K562 (cell line): ENCODE results near the gene BBLN. TPM values are rescaled to one million over a fixed set of nuclear protein-coding genes. Genes with fewer than 3 reads are reported as not detected.
A peak's percentile ranks its signal among the peaks of the same experiment; 100 is the strongest.

ENCODE experiments used
- CLOCK ChIP-seq: fragments of 250-450 bp; sonication (Bioruptor Pico); IDR thresholded peaks from 2 replicates; pipeline ENCODE4 v1.4.0; 2020; ENCODE audit warnings: mild to moderate bottlenecking, moderate library complexity, borderline replicate concordance
- DLX4 ChIP-seq: fragments of 250-450 bp; sonication (Bioruptor Pico); IDR thresholded peaks from 2 replicates; pipeline ENCODE4 v1.6.1; 2021; ENCODE audit warnings: mild to moderate bottlenecking
- FOXJ3 ChIP-seq: sonication (generic); formaldehyde crosslinking; IDR thresholded peaks from 2 replicates; pipeline ENCODE4 v1.4.0; 2020; ENCODE audit warnings: mild to moderate bottlenecking, missing genetic modification reagents
- ILF3 ChIP-seq: fragments of 450-650 bp; IDR thresholded peaks from 2 replicates; pipeline ENCODE4 v1.6.1; 2018; ENCODE audit warnings: antibody characterized with exemption, mild to moderate bottlenecking, moderate library complexity, borderline replicate concordance
- MITF ChIP-seq: IDR thresholded peaks from 2 replicates; pipeline ENCODE4 v1.6.1; 2014; ENCODE audit warnings: antibody characterized with exemption
- MLLT1 ChIP-seq, 2 experiments: fragments of 450-650 bp; IDR thresholded peaks; 2 replicates each; pipeline ENCODE4 v1.6.1; 2016
- NCOR1 ChIP-seq: fragments of 450-650 bp; IDR thresholded peaks from 2 replicates; pipeline ENCODE4 v1.6.1; 2016; ENCODE audit warnings: mild to moderate bottlenecking, moderate library complexity
- NFYB ChIP-seq: IDR thresholded peaks from 2 replicates; pipeline ENCODE4 v1.6.1; 2011; ENCODE audit warnings: mild to moderate bottlenecking, moderate library complexity; ENCODE audit not compliant: insufficient read length; ENCODE audit errors: extremely low read depth
- NR4A1 ChIP-seq, 2 experiments: fragments of 250-450 bp in 1 of 2; fragments of 450-650 bp in 1 of 2; sonication (Bioruptor Pico) in 1 of 2; IDR thresholded peaks; 2 replicates each; pipeline versions ENCODE4 v1.4.0 to v1.6.1; 2016 to 2020; ENCODE audit warnings: mild to moderate bottlenecking in 2 of 2, missing compliant biosample characterization in 1 of 2, missing genetic modification characterization in 1 of 2, moderate library complexity in 1 of 2
- PML ChIP-seq: IDR thresholded peaks from 2 replicates; pipeline ENCODE4 v1.6.1; 2012; ENCODE audit warnings: low read length, inconsistent platforms
- POLR2H ChIP-seq: IDR thresholded peaks from 2 replicates; pipeline ENCODE4 v1.6.1; 2016; ENCODE audit warnings: missing genetic modification characterization, low read depth, mild to moderate bottlenecking, control low read depth, missing compliant biosample characterization, moderate library complexity
- RUNX1 ChIP-seq: sonication (generic); IDR thresholded peaks from 2 replicates; pipeline ENCODE4 v1.6.1; 2016; ENCODE audit warnings: antibody characterized with exemption, low read depth
- SIRT6 ChIP-seq: IDR thresholded peaks from one replicate; pipeline ENCODE4 v1.6.1; 2012; ENCODE audit warnings: low read depth, mild to moderate bottlenecking, control low read depth, inconsistent platforms, low read length, moderate library complexity
- UBTF ChIP-seq, 2 experiments: IDR thresholded peaks; 2 replicates each; pipeline ENCODE4 v1.6.1; 2012; ENCODE audit warnings: improper control_type of control experiment in 2 of 2, low read depth in 2 of 2, low read length in 2 of 2, borderline replicate concordance in 1 of 2
- XRCC3 ChIP-seq: fragments of 450-650 bp; IDR thresholded peaks from 2 replicates; pipeline ENCODE4 v1.6.1; 2017; ENCODE audit warnings: mild to moderate bottlenecking, moderate library complexity
- ZBED1 ChIP-seq: IDR thresholded peaks from 2 replicates; pipeline ENCODE4 v1.6.1; 2014
- ZNF217 ChIP-seq: sonication (generic); formaldehyde crosslinking; IDR thresholded peaks from 2 replicates; pipeline ENCODE4 v1.8.0; 2022; ENCODE audit warnings: mild to moderate bottlenecking, missing genetic modification reagents
- ZNF77 ChIP-seq: fragments of 250-450 bp; sonication (Bioruptor Pico); IDR thresholded peaks from 2 replicates; pipeline ENCODE4 v1.5.0; 2020
- polyA plus RNA-seq, 8 experiments: library from polyadenylated mRNA; depleted of rRNA in 4 of 8; stranded (reverse) in 5 of 8; unstranded in 3 of 8; fragments of >200 nt; fragmentation: Nextera tagmentation in 2 of 8; fragmentation: Illumina TruSeq in 1 of 8; extraction: Ambion mirVana in 2 of 8; extraction: Trizol in 1 of 8; gene quantifications; 2 replicates each; pipeline versions ENCODE4 v1.2.1 to v1.2.3, GENCODE V29; 2011 to 2014; ENCODE audit warnings: inconsistent platforms in 1 of 8, missing spikeins in 1 of 8
- total RNA-seq, 7 experiments: library from RNA; depleted of rRNA in 6 of 7; stranded (reverse); fragments of >200 nt in 6 of 7; fragmentation: Illumina TruSeq in 2 of 7; extraction: Trizol in 2 of 7; gene quantifications; 2 replicates each; pipeline versions ENCODE4 v1.2.1 to v1.2.3, GENCODE V29; 2011 to 2021; ENCODE audit warnings: low replicate concordance in 1 of 7

Gene BBLN
- total and polyA plus RNA-seq, 9 of the 15 experiments (the other 6 are each of a cell fraction or from before 2014, with no cell fraction given): 4.2 to 331 (median 87.1) TPM

GRCh38 chr9:128203707-128204551 lies 43.9 kb downstream of the BBLN start (continued):
- TF ChIP-seq ZBED1 (no peak), DLX4 (CRISPR knock-in tag) (no peak), XRCC3 (no peak), MITF (no peak), CLOCK (CRISPR knock-in tag) (no peak), NFYB (no peak), UBTF (IDR thresholded peaks at IDR 0.05; ENCODE audit: borderline replicate concordance in 1 of 2, low read depth in 2 of 2, low read length in 2 of 2) (peak in 1 of 2 experiments; percentile 54; a peak in 1 of 4 replicates), RUNX1 (no peak), MLLT1 (IDR thresholded peaks at IDR 0.05) (no peak; a peak in 1 of 4 replicates), PML (peak; percentile 45; the same call in 1 of the 2 replicates), ILF3 (no peak), ZNF217 (CRISPR knock-in tag) (no peak), NR4A1 (CRISPR knock-in tag; IDR thresholded peaks at IDR 0.05) (peak; percentile 70; the same call in 1 of the 2 replicates), NR4A1 (tag; IDR thresholded peaks at IDR 0.05) (no peak), FOXJ3 (no peak), ZNF77 (CRISPR knock-in tag) (no peak), NCOR1 (no peak), POLR2H (tag) (no peak), SIRT6 (no peak)
